GM12892 (cell line): Measurements from ENCODE around the gene DPYD.

Experiments
- POLR2A ChIP-seq: IDR thresholded peaks from 2 replicates; pipeline ENCODE4 v1.6.1; 2011; ENCODE audit warnings: low read depth, low read length, control low read depth
- POLR2AphosphoS5 ChIP-seq: IDR thresholded peaks from 2 replicates; pipeline ENCODE4 v1.6.1; 2011; ENCODE audit warnings: low read depth, low read length, control low read depth
- TAF1 ChIP-seq: IDR thresholded peaks from 2 replicates; pipeline ENCODE4 v1.6.1; 2011; ENCODE audit warnings: low read depth, mild to moderate bottlenecking, control low read depth, low read length, borderline replicate concordance

GRCh38 chr1:97918961-97919360 is 1.9 kb downstream of the DPYD start:
- TF ChIP-seq POLR2AphosphoS5 (no peak), POLR2A (no peak), TAF1 (no peak)
